DMS79 (cell line): ENCODE data around the gene SLC44A5.
"Not testable (repeated sequence)": the region's sequence is repeated elsewhere in the genome, so short reads cannot be mapped to it uniquely, and the experiment has no call there.

Source experiments
- DNase-seq: peaks from one replicate; lab custom pipeline; 2025; lab: John Stamatoyannopoulos, UW

The SLC44A5 gene

DNA sequence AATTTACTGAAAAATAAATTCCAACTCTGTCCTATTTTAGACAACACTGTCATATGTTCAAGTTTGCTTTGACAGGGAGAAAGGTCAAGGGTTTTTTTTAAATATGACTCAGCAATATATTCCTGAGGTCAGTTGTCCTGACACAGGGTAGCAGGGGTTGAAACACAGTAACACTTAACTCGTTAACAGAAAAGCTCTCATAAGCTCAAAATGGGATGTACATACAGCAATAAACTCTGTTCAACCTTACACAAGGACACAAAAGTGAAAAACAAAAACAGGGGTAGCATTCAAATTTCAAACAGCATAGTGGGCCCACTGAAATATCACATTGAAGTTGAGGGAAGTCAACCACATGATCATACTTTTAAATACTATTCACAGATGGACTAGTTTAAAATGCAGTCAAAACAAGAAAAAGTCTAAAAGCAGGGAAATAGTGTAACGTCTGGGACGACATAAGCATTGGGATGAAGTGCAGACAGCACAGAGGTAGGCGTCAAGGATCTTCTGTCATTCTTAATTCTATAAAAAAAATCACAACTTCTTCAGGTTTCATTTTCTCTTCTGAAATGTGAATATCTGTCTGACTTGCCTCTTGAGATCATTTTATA lies 89.9 kb downstream of the SLC44A5 start:
- DNase-seq, result no peak

DNA sequence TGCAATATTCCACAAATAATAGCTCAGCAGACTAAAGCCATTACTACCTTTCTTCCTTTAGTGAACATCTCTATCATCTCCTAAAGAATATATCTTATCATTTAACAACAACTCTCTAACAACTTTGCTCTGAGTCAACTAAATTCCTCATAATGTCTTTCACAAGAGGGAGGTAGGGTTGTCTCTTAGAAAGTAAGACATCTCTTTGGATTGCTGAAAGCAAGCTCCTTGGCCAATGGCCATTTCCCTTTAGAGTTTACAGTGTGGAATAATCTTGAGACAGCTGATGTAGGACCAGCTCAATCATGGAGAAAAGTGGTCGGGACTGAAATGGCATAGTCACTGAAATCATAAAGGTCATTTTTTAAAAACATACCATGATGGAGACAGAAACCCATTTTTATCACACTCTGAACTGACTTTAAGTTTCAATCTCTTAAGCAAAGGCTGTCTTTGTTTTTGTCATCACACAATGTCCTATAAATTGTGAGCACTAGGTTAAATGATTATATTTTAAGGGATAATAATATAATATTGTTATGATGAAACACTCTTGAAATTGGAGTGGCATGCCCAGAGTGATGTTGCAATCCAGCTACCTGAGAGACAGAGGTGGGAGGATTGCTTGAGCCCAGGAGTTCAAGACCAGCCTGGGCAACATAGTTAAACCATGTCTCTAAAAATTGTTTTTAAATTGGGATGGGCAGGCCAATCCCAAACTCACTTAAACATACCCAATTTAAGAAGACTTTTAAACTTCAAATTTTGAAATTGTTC lies 91.1 kb downstream of the SLC44A5 start:
- no peak for DNase-seq

DNA sequence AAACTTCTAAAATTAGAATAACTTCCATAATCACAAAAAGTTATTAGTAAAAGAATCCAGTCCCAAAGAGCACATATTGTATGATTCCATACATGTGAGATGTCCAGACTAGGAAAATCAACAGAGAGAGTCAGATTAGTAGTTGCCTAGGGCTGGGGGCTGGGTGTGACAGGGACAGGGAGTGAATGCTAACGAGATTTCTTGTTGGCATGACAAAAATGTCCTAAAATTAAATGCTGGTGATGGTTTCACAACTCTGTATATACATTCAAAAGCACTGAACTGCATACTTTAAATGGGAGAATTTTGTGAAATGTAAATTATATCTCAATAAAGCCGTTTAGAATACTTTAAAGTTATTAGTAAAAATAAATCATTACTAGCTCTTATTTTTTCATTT lies 92.2 kb downstream of the SLC44A5 start:
- no peak for DNase-seq

DNA sequence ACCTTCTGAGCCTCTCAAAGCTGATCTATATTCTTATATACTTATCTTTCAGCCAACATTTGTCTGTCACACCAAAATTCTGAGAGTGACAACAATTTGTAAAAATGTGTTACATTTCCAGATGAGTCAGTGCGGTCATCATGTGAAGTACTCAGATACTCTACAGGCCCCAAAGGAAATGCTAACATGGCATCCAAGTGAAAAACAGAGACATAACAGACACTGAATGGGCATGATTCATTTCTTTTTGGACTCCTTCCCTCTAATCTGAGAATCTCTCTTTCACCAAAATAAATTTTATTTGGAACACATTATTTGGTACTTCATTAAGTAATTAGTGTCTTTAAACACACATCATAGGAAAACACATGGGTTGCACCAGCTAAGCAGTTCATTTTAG lies 96.6 kb downstream of the SLC44A5 start:
- DNase-seq, result no peak

DNA sequence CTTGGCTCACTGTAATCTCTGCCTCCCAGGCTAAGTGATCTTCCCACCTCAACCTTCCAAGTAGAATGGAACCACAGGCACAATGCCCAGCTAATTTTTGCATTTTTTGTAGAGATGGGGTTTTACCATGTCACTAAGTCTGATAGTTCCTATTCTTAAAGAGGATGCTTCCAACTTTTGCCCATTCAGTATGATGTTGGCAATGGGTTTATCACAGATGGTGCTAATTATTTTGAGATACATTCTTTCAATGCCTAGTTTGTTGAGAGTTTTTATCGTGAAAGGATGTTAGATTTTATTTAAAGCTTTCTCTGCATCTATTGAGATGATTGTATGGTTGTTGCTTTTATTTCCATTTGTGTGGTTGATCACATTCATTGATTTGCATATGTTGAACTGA lies 103.9 kb downstream of the SLC44A5 start:
- DNase-seq, result no peak

DNA sequence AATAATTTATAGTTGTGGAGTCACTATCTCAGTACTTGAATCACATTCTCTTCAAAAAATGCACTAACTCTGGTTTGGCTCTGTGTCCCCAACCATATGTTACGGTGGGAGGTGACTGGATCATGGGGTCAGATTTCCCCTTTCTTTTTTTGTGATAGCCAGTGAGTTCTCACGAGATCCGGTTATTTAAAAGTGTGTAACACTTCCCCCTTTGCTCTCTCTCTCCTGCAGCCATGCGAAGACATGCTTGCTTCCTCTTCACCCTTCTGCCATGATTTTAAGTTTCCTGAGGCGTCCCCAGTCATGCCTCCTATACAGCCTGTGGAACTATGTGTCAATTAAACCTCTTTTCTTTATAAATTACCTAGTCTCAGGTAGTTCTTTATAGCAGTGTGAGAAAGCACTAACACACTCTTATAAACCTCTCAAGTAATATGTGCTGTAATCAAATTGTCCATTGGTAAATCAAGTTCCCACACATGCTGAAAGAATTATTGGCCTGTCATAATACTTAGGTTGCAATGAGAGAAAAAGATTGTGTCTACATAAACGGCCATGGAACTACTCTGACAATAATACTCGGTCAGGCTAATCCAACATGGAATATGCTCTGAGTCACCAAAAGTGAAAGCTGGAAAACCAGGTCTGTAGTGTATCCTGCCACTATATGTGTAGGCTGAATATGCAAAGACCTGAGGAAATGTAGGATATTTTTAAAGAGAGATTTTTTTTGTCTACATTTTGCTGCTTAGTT lies 107.5 kb downstream of the SLC44A5 start:
- DNase-seq, result no peak

DNA sequence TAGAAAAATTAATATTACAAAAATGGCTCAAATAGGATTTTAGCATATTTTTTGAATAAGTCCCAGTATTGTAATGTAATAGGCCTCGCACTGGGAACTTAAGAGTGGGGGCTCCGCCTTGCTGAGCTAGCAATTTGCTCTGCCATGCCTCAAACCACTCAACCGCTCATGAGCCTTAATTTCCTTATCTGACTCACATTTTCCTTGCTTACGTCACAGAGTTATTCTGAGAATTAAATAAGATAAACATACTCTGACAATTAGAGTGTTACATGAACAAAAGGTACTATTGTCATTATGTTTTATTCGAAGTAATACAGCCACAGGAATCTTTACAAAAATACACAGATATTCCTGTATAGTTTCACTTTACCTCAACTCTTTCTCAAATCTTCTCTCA lies 108.1 kb downstream of the SLC44A5 start:
- DNase-seq, result no peak

DNA sequence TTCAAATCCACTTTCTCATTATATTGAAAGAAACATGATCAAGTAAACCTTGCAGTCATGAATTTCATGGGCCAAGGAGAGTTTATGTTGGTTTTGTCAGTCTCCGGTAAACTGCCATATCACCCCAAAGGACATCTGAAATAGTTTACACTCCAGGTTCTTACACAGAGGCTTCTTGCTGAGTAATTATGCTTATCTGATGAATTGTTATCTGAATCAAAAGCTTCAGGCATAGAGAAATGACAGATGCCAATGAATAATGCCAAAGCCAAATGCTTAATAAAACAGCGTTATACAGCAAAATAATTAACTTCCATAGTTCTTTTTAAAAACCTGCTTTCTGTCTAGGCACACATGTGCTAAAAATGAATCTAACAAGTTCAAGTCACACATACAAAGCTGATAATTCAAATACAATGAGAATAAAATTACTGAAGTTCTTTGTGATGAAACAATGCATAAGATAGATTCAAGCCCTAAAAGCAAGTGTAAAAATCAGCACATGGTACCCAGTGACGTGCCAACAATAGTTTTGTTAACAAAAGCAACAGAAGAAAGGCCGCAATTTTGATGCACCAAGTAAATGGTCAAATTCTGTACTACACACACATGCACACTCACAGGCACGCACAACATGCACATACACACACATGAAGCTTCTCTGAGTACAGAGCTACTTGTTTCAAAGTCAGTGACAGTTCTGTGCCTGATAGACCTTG lies 109.2 kb downstream of the SLC44A5 start:
- no peak for DNase-seq

DNA sequence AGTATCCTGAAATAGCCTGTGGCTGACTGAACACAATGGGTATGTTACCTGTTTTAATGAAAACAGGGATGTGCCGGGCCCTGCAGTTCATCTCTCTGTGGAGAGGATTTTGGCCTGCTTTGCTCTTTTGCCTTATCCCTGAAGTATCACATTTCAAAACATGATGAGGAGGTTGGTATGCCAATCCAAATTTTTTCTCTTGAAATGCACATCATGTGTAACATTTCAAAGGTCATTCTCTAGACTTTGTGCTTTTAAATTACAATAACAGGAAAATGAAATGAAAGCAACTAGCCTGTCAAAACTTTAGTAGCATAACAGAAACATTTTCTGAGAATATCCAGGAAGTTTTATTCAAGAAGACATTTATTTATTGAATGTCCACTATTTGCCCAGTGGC lies 118.9 kb downstream of the SLC44A5 start:
- DNase-seq, result no peak

DNA sequence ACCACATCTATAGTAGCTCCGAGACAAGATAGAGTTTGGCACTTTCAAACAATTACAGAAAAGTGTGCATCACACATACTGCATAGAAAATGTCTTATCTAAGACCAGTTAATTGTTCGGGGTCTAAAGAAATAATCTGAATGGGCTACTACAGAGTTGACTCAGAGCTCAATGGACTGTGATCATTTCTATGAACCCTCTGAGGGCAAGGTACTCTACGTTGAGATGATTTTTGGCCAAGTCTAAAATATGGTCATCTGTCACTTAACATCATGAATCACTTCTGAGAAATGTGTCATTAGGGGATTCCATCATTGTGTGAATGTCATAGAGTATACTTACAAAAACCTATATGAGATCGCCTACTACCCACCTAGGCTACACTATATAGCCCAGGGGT lies 123.5 kb downstream of the SLC44A5 start:
- no peak for DNase-seq

DNA sequence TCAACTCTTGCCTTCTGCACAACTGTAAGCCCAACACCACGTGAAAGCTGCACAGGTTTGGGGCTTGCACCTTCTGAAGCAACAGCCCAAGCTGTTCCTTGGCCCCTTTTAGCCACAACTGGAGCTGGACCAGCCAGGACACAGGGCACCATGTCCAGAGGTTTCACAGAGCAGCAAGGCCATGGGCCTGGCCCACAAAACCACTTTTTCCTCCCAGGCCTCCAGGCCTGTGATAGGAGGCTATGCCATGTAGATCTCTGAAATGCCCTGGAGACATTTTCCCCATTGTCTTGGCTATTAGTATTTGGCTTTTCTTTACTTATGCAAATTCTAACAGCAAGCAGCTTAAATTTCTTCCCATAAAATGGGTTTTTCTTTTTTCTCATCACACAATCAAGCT lies 126.1 kb downstream of the SLC44A5 start:
- DNase-seq, result no peak

DNA sequence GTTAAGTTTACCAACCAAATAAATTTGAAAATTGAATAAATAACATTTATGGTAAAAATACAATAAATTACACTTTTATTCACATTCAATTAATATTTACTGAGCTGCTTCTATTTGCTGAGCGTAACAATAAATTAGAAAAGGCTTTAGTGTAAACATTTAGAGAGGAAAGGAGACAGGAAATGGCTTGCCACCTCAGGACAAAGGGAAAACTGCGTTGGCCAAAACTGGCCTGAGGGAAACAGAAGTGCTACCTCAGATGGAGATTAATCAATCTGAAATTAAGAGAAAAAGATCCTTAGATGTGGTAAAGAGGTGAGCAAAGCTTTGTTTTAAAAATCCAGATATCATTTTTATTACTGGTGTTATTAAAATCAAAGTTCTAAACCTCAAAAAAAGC lies 128.0 kb downstream of the SLC44A5 start:
- no peak for DNase-seq

DNA sequence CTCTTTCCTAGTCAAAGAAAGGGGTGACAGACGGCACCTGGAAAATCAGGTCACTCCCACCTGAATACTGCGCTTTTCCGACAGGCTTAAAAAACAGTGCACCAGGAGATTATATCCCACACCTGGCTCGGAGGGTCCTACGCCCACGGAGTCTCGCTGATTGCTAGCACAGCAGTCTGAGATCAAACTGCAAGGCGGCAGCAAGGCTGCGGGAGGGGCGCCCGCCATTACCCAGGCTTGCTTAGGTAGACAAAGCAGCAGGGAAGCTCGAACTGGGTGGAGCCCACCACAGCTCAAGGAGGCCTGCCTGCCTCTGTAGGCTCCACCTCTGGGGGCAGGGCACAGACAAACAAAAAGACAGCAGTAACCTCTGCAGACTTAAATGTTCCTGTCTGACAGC lies 134.4 kb downstream of the SLC44A5 start:
- DNase-seq, result not testable (repeated sequence)

DNA sequence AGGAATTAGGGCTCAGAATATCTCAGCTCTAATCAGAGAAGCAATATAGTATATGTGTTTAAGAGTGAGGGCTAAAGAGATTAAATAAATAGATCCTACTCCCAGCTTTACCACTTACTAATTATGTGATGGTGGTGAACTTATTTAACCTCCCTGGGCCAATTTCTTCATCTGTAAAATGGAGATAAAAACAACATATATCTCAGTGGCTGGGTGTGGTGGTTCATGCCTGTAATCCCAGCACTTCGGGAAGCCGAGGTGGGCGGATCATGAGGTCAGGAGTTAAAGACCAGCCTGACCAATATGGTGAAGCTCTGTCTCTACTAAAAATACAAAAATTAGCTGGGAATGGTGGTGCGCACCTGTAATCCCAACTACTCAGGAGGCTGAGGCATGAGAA lies 135.2 kb downstream of the SLC44A5 start:
- DNase-seq, result no peak

DNA sequence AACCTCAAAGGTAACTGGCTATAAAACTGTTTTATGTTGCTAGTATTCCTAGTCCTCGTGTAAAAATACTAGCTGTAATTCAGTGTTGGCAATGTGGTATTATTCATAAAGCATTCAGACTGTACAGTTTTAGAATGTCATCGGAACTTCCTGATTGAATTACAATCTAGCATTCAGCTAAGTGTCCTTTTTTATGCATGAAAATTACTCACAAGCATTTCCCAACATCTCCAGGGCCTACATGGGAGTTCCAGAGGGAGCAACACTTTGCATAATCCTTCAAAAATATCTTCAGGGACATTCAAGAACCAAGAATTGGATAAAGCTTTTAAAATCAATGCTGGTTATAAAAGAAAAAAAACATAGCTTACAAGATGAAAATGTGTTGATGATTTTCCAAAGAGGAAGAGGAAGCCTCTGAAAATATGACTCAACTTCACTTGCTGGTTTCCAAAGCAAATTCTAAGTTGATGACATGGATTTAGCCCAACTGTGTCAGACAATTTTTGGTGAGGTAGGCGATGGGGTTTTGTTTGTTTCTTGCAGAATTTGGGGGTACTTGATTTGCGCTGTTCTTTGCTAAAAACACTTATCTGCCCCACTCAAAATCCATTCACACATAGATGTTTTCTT lies 137.8 kb downstream of the SLC44A5 start:
- no peak for DNase-seq

DNA sequence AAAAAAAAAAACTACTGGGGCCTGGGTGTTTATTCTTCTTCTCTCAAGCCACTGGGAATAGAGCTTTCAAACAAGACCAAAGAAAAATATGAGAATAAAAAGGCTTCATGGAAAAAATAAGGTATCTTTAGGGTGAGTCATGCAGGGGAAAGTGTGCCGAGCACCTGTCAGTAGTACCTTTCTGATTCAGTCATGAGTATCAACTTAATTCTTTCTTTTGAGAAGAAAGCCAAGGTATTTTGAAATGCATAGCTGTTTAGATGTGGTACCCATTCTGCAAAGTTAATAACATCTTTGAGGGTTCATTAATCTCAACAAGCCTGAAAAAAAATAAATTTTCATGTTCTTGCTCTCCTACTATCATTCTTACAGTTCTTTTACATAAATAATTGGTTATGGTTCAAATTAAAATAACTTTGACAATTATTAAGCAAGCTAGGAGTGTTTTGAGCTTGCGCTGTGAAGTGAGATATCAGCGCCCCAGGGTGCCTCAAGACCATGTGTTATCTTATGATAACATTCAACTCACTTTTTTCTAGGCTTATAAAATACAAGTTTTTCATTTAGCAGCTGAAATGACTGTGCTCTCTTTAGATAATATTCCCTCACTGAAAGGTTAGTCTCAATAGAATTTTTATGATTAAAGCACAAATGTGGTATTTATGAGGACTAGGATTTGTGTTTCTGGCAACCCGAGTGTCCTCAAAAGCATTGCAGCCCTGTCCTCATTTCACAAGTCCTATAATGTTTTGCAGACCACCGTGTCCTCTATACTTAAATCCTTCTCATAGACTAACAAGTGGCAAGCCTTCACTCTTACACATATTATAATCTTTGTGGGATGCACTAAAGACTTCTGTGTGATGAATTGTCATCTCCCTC lies 138.6 kb downstream of the SLC44A5 start:
- no peak for DNase-seq

DNA sequence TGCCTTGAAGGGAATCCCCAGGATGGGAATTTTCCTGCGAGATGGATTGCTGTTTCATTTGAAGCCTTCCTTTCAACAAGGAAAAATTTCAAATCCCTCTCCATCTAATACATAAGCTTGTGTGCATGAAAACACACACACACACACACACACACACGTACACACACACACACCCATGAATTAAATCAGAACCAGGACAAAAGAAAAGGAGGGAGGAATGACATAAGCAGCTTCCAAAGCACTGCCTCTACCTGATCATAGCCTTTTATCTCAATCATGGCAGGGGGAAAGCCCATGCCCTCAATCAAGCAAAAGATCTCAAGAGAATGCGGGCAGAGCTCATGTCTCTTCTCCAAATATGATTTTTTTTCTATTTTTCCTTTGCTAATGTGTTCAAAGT lies 139.7 kb downstream of the SLC44A5 start:
- DNase-seq, result no peak

DNA sequence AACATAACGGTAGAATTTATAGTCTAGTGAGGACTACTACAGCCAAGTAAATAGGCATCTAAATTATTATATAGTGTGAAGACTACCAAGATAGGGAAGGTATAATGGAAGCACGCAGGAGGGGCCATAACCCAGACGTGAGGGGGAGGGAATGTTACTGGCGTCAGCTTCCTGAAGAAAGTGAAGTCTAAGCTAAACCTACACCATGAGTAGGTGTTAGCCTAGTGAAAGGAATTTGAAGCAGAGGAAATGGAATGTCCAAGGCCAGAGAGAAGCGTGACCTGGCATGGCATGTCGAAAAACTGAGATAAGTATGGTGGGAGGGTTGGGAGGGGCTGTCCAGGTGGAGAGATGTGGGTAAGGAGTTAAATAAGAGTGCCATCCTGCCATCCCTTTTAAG lies 140.5 kb downstream of the SLC44A5 start:
- no peak for DNase-seq

DNA sequence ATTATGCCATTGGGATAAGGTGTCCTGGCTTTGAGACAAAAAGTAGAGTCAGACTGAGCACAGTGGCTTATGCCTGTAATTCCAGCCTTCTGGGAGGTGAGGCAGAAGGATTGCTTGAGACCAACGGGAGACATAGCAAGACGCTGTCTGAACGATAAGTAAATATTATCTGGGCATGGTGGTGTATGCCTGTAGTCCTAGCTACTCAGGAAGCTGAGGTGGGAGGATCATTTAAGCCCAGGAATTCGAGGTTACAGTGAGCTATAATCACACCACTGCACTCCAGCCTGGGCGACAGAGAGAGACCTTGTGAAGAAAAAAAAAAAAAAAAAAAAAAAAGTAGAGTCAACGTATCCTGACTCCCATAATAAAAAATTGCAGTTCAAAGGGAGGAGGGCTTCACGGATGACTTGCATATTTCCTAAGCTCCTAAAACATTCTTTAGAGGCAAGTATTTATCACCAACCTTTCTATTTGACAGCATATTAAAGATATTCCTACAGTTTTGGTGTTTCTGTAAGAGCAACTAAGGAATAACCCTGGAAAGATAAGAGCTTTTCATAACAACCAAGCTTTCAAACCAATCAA lies 141.2 kb downstream of the SLC44A5 start:
- DNase-seq, result no peak

DNA sequence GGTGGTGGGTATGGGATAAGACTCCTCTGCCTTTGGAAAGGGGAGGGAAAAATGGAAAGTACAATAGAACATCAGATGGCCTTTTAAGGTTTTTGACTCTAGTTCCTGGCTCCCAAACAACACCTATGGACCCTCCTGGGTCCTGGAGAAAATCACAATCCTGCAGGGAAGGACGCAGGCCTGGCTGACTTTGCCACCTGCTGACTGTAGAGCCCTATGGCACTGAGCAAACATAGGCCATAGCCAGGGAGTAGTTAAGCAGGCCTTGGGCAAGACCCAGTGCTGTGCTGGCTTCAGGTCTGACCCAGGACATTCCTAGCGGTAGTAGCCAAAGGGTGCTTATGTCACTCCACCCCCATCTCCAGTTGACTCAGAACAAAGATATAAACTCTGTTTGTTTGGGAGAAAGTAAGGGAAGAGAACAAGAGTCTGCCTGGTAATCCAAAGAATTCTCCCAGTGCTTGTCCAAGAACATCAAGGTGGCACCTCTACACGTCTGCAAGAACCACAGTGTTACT lies 149.0 kb downstream of the SLC44A5 start:
- DNase-seq, result no peak
